GM13976 (cell line): ENCODE data around the gene RABEP1.

Source experiments
- DNase-seq: peaks from one replicate; pipeline ENCODE4 v3.0.0; 2012; ENCODE audit warnings: low spot score
- CTCF ChIP-seq: IDR thresholded peaks from 2 replicates; pipeline ENCODE4 v1.5.1; 2012; ENCODE audit warnings: borderline replicate concordance, mild to moderate bottlenecking; ENCODE audit not compliant: insufficient read depth; ENCODE audit errors: extremely low read depth, missing control alignments, control extremely low read depth
- in situ Hi-C: fragments of 300-500 bp; cut with MboI; formaldehyde crosslinking; loops from one replicate; pipeline ENCODE4 v1.12.0; 2022; ENCODE audit warnings: low sequenced_read_pairs, mixed read lengths, inconsistent platforms; ENCODE audit not compliant: unreplicated experiment

The RABEP1 gene

GRCh38 chr17:5416901-5417300 is 134.8 kb downstream of the RABEP1 start:
- DNase-seq: no peak
- in situ Hi-C loops: no loop called here

DNA sequence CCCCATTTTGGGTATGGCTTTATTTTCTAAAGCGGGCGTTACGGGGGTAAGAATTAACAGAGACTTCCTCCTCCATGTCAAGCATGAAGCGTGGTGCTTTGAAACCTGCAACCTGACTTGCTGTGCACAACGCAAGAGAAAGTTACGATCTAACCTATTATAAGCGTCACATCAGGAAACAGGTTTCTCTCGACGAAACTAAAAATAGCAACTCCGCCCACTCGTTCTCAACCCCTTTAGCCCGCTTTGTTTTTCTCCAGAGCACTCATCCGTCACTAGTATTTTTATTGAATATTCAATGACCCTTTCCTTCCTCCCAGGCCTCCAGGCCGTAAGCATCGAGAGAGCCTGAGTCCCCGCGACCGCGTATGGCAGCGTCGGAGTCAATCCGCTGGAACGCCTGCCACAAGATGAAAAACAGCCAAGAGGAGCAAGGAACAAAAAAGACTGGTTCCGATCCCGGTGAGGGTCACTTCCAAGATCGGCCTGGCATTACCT is 136.8 kb downstream of the RABEP1 start:
- peak; percentile 81 for DNase-seq
- TF ChIP-seq CTCF: no peak
- in situ Hi-C loops: no loop called here

More at GRCh38 chr17:5416901-5417300, 134.8 kb downstream of the RABEP1 start:
- no peak for TF ChIP-seq CTCF

DNA sequence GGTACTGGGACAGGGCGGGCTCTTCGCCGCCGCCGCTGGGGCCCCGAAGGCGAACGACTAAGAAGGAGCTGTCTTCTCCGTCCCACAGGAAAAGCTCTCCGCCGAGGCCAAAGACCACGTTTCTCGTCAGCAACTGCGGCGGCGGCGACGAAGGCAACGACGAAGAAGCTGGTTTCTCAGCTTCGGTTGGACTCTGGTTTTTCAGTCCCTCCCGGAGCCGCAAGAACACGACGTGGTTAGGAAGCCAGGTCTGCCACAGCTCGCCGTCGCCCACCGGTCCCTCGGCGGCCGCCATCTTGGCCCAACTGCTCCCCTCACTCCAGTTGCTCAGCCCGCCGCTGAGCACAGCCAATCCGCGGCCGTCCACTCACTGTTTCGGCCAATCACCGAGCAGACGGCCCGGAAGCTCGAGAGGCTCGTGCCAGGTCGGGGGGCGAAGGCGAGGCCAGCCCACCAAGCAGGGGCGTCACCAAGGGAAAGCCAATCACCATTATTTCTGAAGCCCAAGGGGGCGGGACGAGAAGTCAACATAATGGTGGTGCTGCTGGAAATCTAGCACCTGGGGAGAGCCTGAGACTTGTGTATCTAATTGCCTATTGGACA is 137.4 kb downstream of the RABEP1 start, which contains the start of gene NUP88:
Gene NUP88 (minus strand): TSS at position 307 of the 603 bp plus-strand sequence. CDS start 12 bp downstream, at position 295.
- DNase-seq: peak; percentile 97
- TF ChIP-seq CTCF: no peak
- in situ Hi-C loops: no loop called here

DNA sequence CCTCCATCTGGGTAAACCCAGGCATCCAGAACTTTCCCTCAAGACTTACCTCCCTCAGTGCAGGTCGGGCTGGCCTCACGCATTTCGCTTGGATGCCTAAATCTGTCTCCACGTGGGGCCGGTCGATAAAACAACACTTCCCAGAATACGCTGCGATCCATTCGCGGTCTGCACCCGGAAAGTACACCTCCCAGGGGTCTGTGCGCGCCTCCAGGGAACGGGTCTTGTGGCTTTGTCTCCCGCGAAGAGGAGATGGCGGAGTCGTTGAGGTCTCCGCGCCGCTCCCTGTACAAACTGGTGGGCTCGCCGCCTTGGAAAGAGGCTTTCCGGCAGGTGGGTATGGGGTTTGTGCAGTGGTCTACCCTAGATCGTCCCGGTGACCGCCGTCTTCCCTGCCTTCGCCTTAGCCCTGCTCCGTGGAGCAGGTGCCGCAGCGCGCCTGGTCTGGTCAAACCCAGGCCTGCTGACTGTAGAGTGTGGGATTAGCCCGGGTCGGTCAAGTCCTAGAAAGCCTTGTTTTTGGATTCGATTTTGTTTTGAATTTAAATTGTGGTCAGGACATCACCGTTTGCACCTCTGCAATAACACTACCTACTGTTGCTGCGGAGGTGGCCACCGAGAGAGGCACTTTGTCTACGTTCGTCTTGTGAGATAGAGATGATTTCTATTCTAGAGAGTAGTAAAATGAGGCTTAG is 138.0 kb downstream of the RABEP1 start, which contains the start of gene RPAIN:
Gene RPAIN (plus strand): TSS at position 224 of the 695 bp plus-strand sequence. CDS start 29 bp downstream, at position 253.
- peak; percentile 87 for DNase-seq
- no peak for TF ChIP-seq CTCF
- in situ Hi-C loops: loop anchor here (10.0 kb wide), 1 partner anchor 55 kb away; no protein-coding TSS in a partner anchor

DNA sequence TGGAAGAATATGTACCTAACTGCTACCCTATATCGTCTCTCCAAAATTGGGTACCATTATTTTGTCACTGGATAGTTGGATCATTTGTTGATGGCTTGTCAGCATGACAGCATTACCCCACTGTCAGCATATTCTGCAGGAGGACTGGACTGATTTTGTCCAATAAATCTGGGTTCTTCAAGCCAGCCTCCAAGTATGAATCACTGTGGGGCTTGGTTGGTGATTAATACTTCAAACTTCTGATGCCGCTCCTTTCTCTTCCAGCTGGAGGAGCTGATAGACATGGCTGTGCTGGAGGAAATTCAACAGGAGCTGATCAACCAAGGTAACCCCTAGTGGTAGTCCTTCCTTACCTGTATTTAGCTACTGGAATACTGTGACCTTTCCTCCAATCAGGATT is 140.4 kb downstream of the RABEP1 start:
- in situ Hi-C loops: loop anchor here (10.0 kb wide), 1 partner anchor 58 kb away; no protein-coding TSS in a partner anchor
- TF ChIP-seq CTCF: no peak
- DNase-seq: no peak

DNA sequence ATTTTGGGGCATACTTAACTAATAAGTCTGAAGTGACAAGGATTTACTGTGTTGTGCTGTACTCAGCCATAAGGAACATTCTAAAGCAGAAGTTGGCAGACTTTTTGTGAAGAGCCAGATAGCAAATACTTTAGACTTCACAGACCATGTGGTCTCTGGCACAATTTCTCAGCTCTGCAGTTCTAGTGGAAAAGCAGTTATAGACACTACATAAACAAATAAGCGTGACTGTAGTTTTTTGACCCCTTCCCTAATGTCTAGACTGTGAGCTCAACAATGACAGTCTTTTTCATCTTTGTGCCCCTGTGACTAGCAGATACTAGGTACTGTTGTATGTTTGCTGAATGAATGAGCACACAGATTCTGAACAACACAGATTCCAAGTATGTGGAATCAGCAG is 142.8 kb downstream of the RABEP1 start:
- TF ChIP-seq CTCF: no peak
- no peak for DNase-seq
- in situ Hi-C loops: loop anchor here (10.0 to 25.0 kb wide), 2 partner anchors 60 to 163 kb away; no protein-coding TSS in a partner anchor
